HG03432 (cell line): ENCODE data around the gene APEH.

Experiments
- ATAC-seq: cut with Tn5 transposase; IDR thresholded peaks from one replicate; pipeline ENCODE4 v1.9.1; 2021; ENCODE audit warnings: mild to moderate bottlenecking, moderate library complexity; ENCODE audit not compliant: unreplicated experiment

APEH gene

GRCh38 chr3:49650177-49650576 lies 24.0 kb upstream of the APEH start:
- no peak for ATAC-seq

GRCh38 chr3:49650637-49651036 lies 23.5 kb upstream of the APEH start:
- ATAC-seq = no peak

GRCh38 chr3:49652218-49652902 lies 21.8 kb upstream of the APEH start:
- ATAC-seq = no peak

GRCh38 chr3:49652903-49653415 lies 21.2 kb upstream of the APEH start:
- no peak for ATAC-seq

GRCh38 chr3:49653621-49654020 lies 20.5 kb upstream of the APEH start:
- no peak for ATAC-seq

- no peak for ATAC-seq
Observed at GRCh38 chr3:49654176-49654825, 19.9 kb upstream of the APEH start.

- ATAC-seq = no peak
Observed at GRCh38 chr3:49654955-49655556, 19.1 kb upstream of the APEH start.

- ATAC-seq = no peak
Observed at GRCh38 chr3:49655731-49656285, 18.3 kb upstream of the APEH start.

- no peak for ATAC-seq
Observed at GRCh38 chr3:49656541-49657112, 17.5 kb upstream of the APEH start.

GRCh38 chr3:49657208-49657915 lies 16.8 kb upstream of the APEH start:
- ATAC-seq = no peak

GRCh38 chr3:49658711-49659110 lies 15.4 kb upstream of the APEH start:
- no peak for ATAC-seq

- ATAC-seq = no peak
Observed at GRCh38 chr3:49659756-49660155, 14.4 kb upstream of the APEH start.

- no peak for ATAC-seq
Observed at GRCh38 chr3:49661281-49661680, 12.9 kb upstream of the APEH start.

GRCh38 chr3:49662021-49662420 lies 12.1 kb upstream of the APEH start:
- no peak for ATAC-seq

- ATAC-seq = no peak
Observed at GRCh38 chr3:49662720-49663413, 11.3 kb upstream of the APEH start.

- ATAC-seq = no peak
Observed at GRCh38 chr3:49663831-49664230, 10.3 kb upstream of the APEH start.

- no peak for ATAC-seq
Observed at GRCh38 chr3:49664300-49664699, 9.9 kb upstream of the APEH start.

GRCh38 chr3:49665822-49666519 lies 8.2 kb upstream of the APEH start:
- no peak for ATAC-seq

GRCh38 chr3:49666592-49666991 lies 7.6 kb upstream of the APEH start:
- ATAC-seq = no peak
